CD4-positive, alpha-beta T cell treated with Interleukin-4 for 4 hours (primary cell): ENCODE results near the gene PLEKHA3.
"Not testable (repeated sequence)": the region's sequence is repeated elsewhere in the genome, so short reads cannot be mapped to it uniquely, and the experiment has no call there.

ENCODE experiments used
- DNase-seq: peaks from one replicate; pipeline ENCODE4 v3.0.0-alpha.2; 2020

Gene PLEKHA3

DNA sequence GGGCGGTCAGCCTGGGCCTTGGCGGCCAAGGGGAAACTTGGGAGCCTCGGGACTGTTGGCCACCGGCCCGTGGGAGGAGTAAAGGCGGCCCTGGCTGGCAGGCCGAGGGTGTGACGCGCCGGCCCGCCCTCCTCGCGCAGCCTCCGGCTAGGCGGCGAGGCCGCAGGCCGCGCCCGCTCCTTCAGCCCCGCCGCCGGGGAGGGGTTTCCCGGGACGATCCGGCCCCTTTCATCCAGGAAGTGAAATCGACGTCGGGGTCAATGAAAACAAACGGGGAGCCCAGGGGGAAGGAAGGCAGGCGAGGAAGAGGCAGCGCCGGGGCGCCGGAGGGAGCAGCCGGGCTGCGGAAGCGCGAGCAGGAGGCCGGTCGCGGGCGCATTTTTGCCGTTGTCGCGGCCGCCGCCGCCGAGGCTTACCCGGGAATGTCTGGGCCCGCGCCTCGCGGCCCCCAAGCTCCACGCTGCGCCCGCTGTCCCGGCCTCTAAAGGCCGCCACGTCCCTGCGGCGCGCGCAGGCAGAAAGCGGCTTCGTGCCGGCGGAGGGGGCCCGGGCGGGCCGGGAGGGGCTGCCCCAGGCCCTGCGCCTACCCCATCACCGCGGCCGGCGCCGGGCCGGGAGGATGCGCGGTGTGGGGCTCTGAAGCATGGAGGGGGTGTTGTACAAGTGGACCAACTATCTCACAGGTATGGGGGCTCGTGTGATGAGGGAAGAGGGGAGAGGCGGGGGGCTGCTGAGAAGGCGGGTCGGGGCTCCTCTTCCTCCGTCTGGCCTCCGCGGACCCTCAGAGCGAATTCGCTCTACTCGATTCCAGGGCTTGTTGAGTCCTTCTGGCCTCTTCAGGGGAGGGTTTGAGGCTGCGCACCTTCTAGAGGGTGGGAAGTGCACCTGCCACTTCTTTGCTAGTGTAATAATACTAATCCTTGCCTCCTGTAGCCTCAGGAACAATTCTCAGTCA is at the start of gene PLEKHA3:
Gene PLEKHA3 (plus strand): TSS at position 231 of the 955 bp plus-strand sequence. CDS start 413 bp downstream, at position 644.
- peak; percentile 80 for DNase-seq

DNA sequence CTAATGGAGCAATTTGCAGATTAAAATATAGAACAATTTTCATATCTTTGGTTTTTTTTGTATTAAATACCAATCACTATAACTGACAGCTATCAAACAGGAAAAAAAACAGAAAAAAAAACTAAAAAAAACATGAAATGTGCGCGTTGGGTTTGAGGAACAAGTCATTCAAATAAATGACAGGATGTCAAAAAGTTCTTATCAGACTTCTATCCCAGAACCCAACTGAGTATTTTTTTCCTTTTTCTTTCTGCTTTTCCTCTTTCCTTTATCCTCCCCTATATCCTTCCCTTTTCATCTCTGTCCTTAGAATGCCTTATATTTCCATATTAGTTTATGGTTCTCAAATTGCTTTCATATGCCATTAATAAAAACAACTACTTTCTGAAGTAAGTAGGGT is 43.6 kb upstream of the PLEKHA3 start:
- no peak for DNase-seq

DNA sequence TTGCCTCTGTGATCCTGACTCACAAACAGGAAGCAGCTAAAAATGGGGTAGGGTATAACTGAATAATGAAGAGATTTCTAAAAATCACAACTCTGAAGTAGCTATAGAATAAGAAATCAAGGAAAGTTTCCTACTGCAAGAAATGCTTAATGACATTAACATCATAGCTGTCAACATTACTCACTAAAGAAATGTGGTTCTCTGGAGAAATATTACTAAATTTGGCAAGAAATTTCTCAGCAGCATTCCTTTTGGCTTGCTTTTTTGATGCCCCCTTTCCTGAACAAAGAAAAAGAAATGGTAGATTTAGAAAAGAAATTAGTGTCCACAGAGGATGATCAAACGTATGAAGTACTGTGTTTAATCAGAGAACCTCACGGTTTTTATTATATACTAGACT is 38.8 kb upstream of the PLEKHA3 start:
- DNase-seq, result no peak

DNA sequence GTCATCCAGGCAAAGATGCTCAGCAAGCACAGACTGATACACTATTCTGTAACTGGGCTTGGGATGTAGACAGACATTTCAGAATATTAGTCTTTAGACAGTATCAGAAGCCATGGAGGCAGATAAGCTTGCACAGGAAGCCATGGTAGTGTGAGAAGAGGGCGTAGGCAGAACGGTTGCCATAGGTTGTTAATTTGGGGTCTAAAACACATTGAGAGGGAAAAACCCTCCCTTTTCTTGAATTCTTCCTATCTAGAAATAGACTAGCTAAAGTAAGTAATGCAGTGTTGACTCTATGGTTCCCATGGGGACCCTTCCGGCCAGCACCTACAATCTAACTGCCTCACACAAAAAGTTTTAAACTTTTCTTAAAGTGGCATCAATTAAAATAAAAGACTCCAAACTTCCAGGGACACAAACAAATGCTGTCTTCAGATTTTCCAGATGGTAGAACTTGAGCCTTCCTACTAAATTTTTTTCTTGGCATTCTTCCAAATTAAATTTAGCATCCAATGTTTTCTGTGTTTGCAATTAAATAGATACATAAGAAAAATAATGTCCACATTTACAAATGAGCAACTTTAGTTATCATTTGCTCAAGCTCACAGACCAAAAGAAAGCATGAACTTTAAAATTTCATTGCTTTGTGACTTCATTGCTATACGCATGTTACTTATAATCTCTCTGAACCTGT is 31.1 kb upstream of the PLEKHA3 start:
- DNase-seq, result peak; percentile 6

DNA sequence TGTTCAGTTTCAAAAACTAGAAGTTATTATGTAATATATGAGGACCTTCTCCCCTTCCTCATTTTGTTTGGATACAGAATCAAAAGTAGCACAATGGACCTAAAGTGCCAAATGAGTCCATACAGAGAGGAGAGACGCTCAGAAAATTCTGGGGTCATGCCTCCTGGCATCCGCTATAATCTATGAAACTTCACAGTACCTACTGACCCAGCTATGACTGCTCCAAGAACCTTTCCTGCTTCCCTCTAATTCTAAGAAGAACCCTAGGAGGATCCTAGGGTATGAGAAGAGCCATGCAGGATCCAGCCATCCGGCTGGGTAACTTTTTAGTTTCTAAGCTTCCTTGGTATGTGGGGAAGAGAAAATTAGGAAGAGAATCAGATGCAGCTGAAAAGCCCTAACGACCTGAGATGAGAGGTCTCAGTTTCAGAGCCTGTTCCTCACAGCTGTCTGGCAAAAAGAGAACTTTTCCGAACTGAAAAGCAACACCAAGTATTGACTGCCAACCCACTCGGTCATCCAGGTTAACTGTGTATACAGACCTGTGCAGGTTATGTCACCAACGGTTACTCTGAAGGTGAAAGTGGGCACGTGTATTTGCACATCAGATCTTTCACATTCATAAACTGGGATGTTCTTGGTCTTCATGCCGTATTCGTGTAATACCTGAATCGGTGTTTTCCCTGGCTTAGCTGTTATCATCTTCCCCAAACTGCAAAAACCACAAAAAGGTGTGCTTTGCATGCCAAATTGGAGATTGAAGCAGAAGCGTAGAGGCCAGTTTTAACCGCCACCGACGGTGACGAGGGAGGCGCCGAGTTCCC is 30.3 kb upstream of the PLEKHA3 start:
- peak; percentile 71 for DNase-seq

DNA sequence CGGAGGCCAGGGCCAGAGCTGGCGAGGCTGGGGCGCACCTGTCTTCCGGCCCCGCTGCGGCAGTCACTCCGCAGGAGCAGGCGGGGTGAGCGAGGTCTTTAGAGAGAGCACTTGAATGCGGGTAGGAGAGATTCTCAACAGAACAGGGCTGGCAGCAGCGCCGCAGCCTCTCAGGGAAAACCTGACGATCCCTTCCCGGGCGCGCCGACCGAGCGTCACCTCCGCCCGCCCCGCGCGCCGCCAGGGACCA is 29.8 kb upstream of the PLEKHA3 start:
- DNase-seq, result peak; percentile 79

DNA sequence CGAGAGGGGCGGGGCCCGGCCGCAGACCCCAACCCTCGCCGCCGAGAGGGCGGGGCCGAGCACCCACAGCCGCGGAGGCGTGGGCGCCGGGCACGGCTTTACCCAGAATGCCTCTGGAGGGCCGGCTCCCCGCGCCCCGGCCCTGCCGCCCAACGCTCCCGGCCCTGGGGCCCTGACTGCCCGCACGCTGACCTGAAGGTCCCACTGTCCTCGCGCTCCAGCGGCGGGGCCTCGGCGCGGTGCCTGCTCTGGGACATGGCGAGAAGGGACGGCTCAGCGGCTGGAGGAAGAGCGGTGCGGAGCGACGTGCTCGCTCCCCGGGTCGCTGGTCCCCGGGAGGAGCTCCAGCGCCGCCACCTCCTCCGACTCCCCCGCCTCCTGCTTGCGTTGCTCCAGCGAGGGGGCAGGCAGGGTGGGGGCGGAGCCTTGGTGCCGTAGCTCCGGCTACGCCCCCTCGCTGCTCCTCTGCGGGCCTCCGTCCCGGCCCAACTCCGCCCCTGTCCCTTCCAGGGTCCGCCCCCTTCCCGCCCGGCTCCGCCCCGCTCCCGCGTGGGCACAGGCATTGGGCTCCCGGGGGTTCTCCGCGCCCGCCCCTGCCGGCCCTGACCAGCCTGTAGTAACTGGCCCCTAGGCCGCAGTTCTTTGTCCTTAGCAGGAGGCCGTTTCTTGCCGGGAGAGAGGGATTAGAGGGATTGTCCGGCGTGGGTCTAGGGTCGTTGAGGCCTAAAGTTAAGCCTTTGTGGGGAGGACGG is 29.3 kb upstream of the PLEKHA3 start, which contains the start of the genes PJVK and PRKRA:
Gene PJVK (plus strand): TSS at position 605 of the 752 bp plus-strand sequence. CDS start 2,032 bp downstream, outside the sequence.
Gene PRKRA (minus strand): TSS at position 402 of the 752 bp plus-strand sequence. CDS start 145 bp downstream, at position 257.
- DNase-seq, result peak; percentile 93

DNA sequence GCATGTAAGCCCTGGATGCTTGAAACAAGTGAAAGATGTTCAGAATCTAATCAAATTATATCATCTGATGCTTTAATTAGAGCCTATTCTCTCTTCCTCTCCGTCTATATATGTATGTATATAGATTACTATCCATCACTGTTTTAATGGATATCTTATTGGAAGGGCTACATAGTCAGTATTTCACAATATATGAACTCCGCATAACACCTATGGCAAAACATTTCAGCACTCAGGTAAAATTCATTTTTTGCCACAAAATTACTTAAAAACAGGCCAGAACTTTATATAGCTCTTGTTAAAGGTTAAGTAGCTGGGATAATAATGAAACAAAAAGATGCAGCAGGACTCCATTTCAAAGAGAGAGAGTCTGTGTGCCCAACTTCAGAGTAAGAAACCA is 27.9 kb upstream of the PLEKHA3 start:
- DNase-seq, result no peak

DNA sequence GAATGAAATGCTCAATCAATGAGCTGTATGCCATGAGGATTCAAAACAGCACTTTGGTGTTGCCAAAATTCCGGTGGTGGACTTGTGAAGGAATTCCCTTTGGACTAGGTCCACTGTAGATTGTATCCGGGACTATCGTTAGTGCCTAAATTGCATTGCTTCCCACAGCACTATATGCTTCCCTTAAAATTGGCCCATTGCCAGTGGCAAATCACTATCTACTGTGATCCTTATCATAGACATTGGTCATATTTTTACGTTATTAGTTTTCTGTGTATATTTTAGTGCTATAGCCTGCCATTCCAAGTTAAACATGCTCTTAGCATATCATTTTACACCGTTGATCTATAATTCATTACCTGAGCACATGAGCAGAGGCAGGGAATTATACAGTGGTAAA is 27.4 kb upstream of the PLEKHA3 start:
- no peak for DNase-seq

DNA sequence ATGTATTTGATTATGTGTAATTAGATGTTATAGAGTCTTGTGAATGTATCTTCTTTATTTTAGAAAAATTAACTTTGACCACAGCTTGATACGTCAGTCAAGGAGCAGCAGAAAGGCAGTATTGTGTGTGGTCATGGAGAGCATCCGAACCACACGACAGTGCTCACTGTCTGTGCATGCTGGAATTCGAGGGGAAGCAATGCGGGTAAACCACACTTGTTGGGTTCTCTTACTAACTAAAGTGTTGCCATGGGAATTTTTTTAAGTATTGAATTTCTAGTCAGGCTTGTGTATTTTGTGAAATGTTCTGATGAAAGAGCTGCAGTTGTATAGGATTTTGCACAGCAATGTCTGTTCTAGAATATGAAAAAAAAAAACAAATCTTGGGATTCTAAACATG is 24.3 kb upstream of the PLEKHA3 start:
- no peak for DNase-seq

DNA sequence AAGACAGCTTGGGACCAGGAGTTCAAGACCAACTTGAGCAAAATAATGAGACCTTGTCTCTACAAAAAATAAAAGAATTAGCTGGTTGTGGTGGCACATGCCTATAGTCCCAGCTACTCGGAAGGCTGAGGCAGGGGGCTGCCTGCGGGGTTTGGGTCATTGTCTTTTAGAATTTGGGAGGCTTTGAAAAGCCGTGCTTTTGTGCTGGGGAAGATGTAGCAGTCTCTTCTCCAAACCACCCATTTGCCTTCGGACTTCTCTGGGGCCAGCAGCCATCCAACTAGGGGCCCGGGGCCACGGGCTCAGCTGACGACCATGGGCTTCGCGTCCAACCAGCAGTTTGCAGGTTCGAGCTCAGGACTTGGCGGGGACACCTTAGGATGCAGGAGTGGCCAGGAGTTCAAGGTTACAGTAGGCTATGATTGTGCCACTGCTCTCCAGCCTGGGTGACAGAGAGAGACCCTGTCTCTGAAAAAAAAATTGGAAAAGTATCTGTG is 22.8 kb upstream of the PLEKHA3 start:
- DNase-seq, result no peak

DNA sequence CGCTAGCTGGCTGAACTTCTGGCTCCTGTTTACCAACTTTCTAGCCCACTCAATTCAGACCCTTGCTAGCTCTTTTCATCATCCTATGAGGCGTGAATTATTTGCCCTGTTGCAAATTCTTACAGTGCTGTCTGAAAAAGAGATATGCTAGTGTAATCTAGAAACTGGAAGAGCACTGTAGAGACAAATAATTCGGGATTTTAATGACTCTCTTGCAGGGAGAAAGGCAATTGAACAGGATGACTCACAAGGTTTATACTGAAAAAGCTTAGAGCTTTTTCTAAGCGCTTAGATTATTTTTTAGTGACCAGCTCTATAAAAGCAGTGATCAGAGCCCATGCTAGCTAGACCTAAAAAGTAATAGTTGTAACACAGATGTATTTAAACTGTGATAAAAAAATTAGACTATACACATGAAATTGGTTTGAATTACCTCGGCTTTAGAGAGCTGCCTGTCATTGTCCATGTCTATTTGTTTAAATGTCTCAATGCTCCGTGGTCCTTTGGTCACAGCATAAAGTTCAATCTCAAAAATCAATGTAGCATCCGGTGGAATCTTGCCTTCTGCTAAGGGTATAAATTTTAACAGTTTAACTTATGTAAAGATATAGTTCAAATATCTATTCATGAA is 10.9 kb upstream of the PLEKHA3 start:
- no peak for DNase-seq

DNA sequence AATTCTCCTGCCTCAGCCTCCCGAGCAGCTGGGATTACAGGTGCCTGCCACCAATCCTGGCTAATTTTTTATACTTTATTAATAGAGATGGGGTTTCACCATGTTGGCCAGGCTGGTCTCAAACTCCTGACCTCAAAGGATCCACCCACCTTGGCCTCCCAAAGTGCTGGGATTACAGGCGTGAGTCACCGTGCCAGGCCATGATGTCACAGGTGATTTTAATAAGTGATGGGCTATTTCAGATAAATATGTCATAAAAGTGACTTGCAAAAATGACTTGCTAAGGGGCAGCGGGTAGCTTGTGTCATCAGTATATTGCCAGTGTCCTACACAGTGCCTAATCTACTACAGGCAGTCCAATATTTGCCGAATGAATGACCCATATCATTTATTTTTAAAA is 8.9 kb upstream of the PLEKHA3 start:
- not testable (repeated sequence) for DNase-seq

DNA sequence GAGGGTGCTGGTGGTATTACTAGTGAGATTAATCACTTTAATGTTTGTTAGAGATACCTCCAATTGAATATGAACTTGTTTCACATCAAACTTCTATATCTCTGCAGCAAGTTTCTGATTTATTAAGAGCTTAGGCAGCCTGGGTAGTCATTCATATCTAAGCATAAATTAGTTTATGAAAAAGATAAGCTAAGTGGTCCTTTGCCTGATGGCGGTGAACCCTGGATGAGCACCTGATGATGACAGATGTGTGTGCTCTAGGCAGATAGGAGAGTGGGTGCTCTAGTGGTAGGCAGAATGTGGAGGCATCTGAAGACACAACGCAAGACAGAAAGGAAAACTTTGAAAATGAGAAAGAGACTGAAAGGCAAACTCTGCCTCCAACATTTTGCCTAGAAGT is 6.9 kb upstream of the PLEKHA3 start:
- DNase-seq, result no peak

DNA sequence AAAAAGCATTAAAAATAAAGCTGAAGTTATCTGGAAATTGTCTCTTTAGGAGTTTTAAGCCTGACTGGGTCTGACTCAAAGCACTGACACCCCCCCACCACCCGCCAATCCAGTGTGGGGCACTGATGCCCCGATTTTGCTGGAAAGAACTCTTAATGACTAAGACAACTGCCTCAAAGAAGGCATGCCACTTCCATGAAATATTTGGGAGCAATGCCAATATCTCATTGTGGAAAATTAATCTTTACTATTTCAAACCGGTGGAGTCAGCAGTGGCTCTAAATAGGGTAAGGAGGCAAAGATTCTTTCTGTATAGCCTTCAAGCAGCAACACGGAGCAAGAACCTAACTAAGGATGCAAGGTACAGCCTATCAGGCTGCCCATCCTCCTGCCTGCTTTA is 6.3 kb upstream of the PLEKHA3 start:
- no peak for DNase-seq

DNA sequence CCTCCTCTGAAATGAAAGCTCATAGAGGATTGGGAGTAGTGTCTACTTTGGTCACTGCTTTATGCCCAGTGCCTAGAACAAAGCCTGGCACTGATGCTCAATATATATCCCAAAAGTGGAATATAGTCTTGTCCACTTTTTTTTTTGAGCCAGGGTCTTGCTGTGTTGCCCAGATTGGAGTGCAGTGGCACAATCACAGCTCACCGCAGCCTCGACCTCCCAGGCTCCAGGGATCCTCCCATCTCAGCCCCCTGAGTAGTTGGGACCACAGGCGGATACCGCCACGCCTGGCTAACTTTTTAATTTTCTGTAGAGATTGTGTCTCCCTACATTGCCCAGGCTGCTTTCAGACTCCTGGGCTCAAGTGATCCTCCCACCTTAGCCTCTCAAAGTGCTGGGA is 5.7 kb upstream of the PLEKHA3 start:
- no peak for DNase-seq

DNA sequence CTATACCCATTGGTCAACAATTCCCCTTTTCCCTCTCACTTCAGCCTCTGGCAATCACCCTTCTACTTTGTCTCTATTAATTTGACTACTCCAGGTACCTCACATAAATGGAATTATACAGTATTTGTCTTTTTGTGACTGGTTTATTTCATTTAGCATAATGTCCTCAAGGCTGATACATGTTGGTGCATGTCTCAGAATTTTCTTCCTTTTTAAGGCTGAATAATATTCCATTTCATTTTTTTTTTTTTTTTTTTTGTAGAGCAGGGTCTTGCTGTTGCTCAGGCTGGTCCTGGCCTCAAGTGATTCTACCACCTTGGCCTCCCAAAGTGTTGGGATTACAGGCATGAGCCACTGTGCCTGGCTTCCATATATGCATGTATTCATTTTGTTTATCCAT is 3.8 kb upstream of the PLEKHA3 start:
- DNase-seq, result no peak

DNA sequence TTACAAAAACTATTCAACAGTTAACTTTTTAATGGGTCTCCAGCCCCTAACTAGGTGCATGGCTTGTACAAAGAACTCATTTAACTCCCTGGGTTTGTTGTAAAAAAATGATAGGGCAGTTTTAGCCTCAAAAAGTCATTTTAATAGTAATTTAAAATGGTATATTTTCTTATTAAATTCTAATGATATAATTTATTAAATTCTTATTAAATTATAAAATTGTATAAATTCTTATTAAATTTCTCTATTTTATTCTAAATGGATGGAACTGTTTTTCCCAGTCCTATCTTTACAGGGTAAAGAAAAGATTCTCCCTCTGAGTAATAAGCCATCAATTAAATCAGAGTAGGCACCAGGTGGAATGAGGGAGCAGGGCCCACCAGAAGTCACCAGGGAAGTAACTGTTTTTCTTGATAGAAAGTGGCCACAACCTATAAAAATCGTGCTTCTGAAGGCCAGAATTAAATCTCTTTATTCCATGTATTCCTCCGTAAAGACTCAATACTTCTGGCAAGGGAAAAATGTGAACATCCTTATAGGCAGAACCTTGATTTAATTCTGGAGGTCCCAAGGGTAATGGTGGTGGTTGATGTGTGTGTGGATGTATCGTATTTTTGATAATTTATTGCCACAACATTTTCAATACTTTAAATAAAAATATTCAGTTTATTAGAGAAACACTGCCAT is 2.7 kb upstream of the PLEKHA3 start:
- no peak for DNase-seq

DNA sequence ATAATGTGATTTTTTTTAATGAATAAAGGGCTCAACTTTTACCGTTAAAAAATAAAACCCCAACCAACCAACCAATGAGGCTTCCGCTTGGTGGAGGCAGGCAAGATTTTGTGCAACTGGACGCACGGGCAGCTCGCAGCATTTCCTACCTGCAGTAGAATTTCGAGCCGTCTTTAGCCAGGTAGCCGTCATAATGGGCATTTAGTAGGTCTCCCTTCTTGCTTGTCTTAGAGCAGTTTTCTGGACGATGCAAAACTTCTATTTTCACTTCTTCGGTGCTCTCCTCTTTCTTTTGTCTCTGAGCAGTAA is 2.2 kb upstream of the PLEKHA3 start:
- no peak for DNase-seq

DNA sequence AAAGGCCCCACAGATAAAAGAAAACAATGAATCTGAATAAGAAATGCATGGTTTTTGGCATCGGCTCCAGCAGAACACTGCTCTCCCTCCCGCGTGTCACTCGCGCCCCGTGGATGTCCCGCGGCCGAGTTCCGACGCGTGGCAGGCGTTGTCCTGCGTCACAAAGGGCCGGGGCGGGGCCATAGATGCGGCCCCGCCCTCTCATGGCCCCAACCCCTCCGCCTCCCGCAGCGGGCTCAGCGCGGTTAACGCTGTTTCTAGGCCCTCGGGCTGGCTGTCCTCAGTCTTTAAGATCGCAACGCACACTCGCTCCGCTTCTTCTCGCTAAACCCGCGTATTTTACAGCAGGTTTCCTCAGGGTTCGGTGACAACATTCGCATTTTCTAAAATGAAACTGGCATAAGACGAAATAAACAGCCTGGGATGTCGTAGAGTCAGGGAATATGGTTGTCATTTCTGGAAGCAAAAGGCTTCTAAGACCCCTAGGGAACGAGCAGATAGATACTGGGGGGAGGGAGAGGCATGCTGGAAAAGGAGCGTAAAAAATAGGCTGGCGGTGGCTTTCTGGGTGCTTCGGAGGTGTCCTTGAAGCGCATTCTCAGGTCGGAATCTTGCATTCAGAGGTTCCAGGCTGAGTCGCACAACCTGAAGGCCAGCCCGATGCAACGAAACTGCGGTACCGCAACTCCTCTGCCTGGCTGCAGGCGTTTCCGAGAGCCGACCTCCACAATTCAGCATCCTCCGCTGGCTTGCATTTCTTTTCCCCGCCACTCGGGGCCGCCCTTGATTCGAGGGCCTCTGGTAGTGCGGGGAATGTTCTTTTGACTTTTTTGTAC is 1.6 kb upstream of the PLEKHA3 start, which contains the start of gene FKBP7:
Gene FKBP7 (minus strand): TSS at position 162 of the 836 bp plus-strand sequence. CDS start 101 bp downstream, at position 61.
- peak; percentile 78 for DNase-seq
